Measurements from ENCODE around the gene TRIM62.

The TRIM62 gene

DNA sequence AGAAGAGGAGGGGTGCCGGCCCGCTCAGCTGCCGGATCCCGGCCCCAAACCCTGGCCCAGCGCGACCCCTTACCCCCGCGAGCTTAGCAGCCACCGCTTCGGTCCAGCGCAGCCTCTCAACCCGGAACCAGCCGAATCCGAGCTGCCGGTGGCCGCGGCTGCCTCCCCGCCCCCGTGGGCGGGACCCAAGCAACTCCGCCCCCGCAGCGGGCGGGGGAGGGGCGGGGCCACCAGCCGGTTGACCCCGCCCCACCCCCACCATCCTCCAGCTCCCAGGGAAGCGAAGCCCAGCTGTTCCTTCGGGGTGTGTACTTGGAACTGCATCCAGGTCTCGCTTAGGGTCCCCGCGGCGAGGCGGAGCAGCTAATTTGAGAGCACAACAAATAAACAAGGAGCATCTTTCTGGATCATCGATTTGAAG lies at the start of gene TRIM62:
TSS of gene TRIM62 (minus strand) at position 123 of the 421 bp plus-strand sequence. CDS start 611 bp downstream, outside the sequence.
- peak; percentile 95 for DNase-seq (ENCODE audit: low read depth, low spot score)

DNA sequence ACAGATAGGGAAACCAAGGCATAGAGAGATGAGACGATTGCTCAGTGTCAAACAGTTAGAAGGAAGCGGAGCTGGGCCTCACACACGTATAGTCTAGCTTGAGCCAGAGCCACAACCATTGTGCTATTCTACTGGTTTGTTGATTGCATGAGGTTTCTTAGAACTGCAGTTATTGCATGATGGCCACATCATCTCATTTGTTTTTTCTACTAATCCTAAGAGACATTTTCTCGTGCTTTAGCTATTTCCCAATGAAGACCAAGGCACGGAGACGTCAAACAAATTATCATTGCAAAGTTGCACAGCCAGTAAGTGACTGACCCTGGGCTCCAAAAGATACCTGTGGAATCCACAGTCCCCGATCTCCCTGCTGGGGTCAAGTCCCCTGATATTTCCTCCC lies 49.3 kb upstream of the TRIM62 start:
- no peak for DNase-seq (ENCODE audit: low read depth, low spot score)

DNA sequence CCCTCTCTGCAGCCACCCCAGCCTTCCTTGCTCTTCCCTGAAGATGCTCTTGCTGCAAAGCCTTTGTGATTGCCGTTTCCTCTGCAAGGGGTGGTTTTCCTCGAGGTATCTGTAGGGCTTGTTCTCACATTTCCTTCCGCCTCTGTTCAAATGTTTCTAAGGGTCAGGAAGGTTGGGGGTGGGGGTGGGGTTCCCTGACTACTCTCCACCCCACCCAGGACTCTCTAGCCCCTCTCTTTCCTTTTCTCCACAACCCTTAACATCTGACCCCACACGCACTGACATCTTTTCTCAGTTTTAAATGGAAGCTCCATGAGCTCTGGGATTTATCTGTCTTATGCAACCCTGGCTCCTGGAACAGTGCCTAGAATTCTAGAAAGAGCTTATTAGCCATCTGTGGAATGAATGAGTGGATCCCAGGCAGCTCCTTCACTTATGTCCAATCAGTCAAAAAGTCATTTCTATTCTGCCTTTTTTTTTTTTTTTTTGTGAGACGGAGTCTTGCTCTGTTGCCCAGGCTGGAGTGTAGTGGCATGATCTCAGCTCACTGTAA lies 47.2 kb upstream of the TRIM62 start:
- DNase-seq (ENCODE audit: low read depth, low spot score): peak; percentile 71

DNA sequence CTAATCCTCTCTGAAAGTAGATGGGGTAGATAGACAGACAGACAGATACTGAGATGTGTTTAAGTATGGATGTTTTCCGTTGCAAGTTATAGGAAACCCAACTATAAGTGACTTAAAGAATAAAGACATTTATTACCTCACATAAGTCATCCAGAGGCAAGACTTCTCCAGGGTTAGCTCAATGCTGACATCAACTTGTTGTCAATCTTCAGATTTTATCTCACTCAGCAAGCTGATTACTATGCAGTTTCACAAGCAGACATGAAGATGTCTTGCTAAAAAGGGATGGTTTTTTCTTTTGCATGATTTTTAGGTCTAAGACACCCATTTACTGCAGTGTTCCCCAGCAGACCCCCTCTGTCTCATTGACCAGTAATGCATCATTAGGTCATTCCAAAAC lies 43.7 kb upstream of the TRIM62 start:
- DNase-seq (ENCODE audit: low read depth, low spot score): no peak

DNA sequence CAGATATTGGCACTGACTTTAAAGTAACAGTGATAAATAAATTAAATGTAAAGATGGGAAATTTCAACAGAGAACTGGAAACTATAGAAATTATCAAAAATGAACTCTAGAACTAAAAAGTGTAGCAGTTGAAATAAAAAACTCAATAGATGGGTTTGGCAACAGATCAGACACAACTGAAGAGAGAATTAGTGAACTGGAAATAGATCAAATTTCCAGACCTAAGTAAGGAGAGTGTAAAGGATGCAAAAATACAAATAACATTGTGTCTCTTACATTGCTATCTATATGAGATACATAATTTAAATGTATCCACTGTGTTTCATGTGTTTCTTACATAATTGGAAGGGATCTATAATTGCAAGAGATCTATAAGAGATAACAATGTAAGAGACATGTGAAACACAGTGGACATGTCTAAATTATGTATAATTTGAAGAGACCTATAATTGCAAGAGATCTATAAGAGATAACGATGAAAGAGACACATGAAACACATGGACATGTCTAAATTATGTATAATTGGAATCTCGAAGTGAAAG lies 42.4 kb upstream of the TRIM62 start:
- DNase-seq (ENCODE audit: low read depth, low spot score): no peak

DNA sequence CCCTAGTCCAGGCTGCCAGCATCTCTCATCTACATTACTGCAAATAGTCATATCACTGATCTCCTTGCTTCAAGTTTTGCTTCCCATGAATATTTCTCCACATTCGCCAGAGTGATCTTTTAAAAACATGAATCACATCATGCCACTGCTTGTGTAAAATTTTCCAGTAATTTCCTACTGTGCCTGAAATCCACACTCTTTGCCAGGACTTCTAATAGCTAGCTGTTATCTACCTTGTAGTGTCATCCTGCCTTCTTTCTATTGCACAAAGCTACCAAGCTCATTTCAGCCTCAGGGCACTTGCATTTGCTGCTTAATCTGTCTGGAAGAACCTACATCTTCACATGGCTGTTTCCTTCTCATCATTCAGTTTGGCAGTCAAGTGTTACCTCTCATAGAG lies 40.5 kb upstream of the TRIM62 start:
- no peak for DNase-seq (ENCODE audit: low read depth, low spot score)

DNA sequence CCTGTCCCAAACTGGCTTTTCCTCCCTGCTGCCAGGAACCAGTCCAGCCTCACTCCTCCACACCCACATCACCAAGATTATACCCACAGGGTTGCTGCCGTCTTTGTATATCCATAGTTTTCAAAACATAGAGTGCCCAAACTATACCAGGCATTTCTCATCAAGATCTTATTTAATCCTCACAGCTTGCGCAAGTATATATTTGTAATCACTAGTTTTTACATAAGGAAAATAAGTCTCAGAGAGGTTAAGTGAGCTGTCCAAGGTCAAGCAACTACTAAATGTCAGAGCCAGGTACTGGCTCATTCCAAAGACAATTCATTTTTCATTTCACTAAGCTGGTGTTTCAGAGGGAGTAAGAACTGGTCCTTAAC lies 39.5 kb upstream of the TRIM62 start:
- DNase-seq (ENCODE audit: low read depth, low spot score): no peak

DNA sequence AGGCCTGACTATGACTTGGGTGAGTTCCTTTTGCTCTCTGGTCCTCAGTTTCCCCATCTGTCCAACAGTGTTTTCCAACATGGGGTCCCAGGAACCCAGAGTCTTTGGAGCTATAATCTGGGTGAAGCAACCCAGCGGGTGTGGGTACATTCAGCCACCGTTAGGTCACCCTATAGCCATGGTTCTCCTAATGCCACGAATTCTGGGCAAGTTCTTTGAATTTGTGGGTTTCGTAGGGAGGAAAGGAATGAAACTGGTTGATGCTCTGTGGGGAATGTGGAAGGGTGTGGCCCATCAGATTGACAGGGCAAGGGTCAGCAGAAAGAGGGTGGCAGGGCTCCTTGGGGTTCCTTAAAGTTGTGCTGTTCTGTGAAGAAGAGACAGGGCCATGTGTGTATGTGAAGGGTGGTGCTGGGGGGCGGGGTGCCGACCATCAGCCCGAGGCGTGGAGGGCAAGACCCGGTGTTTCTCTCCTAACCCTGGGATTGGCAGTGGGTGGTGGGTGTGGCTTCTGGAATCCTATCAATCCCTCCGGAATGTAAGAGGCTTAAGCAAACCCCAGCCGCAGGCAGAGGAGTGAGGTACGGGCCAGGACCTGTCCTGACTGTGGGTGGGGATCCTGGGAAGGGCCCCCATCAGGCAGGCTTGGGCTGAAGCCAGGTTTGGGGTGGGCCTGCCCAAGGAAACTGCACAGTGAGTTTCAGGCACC lies 39.0 kb upstream of the TRIM62 start:
- peak; percentile 48 for DNase-seq (ENCODE audit: low read depth, low spot score)

DNA sequence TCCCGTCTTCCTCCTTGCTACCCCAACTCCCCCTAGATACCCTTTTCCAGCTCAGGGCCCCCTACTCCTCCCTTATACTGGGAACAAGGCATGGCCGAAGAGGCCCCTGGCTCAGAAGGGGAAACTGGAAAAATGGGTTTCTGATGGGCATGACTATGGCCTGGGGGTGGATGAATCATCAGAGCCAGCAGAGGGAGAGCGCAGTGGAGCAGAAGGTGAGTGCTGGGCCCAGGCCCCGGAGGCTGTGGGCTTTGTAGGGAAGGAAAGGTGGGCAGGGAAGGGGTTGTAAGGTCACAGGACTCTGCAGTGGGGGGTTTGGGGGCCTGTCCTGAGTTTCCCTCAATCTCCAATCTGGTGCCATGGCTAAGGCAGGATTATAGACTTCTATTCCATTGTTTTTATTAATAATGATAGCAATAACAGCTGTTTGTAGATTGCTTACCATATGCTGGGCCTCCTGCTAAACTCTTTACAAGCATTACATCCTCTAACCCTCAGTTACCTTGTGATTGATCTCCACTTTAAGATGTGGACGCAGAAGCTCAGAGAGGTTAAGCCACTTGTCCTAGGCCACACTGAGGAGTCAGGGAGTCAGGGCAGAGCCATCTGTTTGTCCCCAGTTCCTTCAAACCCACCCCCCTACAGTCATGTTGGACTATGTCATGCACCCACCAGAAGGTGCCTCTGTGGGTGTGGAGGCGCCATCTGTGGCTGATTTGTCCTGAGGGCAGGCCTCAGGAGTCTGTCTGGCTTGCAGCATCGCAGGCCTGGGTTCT lies 38.2 kb upstream of the TRIM62 start:
- peak; percentile 62 for DNase-seq (ENCODE audit: low read depth, low spot score)

DNA sequence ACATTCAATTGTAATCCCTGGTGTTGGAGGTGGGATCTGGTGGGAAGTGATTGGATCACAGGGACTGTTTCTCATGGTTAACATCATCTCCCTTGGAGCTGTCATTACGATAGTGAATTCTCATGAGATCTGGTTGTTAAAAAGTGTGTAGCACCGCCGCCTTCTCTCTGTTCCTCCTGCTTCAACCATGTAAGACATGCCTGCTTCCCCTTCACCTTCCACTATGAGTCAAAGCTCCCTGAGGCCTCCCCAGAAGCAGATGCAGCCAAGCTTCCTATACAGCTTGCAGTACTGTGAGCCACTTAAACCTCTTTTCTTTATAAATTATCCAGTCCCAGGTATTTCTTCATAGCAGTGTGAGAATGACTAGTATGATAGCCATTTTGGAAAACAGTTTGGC lies 30.1 kb upstream of the TRIM62 start:
- no peak for DNase-seq (ENCODE audit: low read depth, low spot score)

DNA sequence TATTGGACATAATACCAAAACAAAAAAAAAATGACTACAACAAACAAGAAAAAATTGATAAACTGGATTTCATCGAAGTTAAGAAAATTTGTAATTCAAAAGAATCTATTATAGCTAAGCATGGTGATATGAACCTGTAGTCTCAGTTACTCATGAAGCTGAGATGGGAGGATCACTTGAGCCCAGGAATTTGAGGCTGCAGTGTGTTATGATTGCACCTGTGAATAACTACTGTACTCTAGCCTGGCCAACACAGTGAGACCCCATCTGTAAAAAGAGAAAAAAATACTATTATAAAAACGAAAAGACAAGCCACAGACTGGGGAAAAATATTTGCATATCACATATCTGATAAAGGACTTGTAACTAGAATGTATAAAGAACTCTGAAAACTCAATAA lies 24.5 kb upstream of the TRIM62 start:
- DNase-seq (ENCODE audit: low read depth, low spot score): no peak

DNA sequence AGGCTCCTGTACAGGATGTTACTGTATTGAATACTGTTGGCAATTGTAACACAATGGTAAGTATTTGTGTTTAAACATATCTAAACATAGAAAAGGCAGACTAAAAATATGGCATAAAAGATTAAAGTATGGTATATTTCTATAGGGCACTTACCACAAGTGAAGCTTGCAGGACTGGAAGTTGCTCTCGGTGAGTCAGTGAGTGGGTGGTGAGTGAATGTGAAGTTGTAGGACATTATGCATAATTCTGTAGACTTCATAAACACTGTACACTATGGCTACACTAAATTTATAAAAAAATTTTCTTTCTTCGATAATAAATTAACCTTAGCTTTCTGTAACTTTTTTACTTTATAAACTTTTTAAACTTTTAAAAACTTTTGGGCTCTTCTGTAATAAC lies 13.7 kb upstream of the TRIM62 start:
- DNase-seq (ENCODE audit: low read depth, low spot score): no peak

DNA sequence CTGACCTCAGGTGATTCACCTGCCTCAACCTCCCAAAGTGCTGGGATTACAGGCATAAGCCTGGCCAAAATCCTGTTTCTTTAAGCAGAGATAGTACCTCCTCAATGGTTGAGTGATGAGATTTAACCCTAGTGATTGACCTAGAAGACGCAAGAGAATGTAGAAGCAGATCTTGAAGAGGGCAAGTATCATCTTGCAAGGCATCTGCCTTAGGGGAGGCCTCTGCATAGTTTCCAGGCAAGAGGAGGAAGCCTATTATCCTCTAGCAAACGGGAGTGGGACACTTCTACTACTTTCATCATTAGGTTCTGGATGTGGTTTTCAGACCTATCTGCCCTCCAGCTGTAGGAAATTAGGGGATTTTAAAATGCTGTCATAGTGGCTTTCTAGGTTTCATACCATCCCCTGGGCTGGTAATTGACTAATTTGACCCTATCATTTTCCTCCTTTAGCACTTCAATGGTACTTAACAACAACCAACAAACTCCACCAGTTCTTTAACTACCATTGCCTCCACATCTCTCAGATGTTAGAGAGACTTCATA lies 10.0 kb upstream of the TRIM62 start:
- no peak for DNase-seq (ENCODE audit: low read depth, low spot score)

DNA sequence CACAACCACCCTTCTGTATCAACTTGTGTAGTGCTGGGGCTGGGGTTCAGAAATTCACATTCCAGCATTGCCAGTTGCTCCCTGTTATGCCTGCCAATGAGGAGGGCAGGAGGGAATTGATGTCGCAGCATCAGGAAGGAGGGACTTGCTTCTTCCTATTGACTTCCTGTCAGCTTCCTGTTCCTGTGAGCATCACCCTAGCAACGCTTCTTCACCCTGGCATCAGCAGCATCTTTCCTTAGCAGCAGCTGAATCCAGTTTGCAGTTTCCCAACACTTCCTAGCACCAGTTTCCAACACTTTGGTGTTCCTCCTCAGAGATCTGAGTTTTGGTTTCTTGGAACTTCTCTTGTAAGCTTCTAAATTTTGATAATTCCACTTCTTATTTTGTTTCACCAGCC lies 8.9 kb upstream of the TRIM62 start:
- no peak for DNase-seq (ENCODE audit: low read depth, low spot score)

DNA sequence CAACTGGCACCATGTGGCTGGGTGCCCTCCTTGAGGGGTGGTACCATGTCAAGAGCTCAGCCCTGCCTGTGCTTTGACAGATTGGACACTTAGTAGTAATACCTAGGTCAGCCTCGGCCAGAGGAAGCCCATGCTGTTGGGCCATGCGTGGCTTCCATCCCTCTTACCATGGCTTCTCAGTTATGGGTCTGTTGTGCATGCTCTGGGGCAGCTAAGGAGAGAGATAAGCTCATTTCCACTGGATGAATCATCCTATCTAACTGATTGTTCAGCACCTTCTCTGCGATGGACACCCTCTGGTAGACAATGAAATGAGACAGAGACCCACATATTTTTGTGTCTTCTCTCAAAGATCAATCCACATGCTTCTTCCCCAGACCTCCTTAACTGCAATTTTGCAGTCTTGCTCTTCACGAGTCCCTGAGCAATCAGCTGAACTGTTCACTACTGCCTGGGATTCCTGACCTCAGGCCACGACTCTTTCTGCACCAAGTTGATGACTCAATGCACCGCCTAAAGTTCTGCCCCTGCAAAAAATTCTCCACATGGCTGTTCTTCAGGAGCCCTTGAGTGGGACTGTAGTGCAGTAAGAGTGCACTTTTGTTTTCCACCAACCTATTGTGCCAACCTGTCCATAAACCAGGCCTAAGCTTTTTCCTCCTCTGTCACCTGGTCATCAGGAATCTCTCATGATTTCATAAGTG lies 6.9 kb upstream of the TRIM62 start:
- DNase-seq (ENCODE audit: low read depth, low spot score): peak; percentile 32

DNA sequence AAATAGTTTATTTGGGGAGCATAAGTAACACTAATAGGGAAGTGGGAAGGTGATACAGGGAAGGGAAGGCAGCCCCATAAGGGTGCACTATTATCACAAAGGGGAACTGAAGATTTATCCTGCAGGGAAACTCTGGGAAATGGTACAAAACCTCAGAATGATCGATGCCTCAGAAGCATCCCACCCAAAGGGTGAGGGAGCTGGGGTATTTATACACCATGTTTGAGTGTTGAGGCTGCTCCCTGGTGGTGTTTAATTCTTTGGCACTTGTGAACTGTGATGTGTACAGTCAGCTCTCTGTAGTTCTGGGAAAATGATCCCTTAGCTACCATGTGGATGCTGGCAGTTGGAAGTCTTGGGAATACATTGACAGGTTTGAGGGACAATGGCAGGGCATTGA lies 5.1 kb upstream of the TRIM62 start:
- DNase-seq (ENCODE audit: low read depth, low spot score): no peak

DNA sequence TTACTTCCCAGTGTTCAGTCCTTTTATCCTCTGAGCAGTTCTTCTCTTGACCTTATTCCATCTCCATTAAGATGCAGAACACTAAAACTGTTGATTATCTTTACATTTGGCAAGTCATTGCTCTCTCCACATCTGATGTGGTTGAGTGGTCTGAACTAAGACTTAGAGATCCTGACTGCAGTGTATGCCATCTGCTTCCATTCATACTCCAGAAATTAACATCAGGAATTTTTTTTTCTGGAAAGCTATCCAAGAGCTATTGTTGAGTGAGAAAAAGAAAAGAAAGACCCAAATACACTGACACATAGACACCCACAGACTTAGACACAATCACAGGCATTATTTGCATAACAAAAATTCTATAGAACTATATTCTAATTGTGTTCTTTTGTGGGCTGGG lies 3.7 kb upstream of the TRIM62 start:
- no peak for DNase-seq (ENCODE audit: low read depth, low spot score)

DNA sequence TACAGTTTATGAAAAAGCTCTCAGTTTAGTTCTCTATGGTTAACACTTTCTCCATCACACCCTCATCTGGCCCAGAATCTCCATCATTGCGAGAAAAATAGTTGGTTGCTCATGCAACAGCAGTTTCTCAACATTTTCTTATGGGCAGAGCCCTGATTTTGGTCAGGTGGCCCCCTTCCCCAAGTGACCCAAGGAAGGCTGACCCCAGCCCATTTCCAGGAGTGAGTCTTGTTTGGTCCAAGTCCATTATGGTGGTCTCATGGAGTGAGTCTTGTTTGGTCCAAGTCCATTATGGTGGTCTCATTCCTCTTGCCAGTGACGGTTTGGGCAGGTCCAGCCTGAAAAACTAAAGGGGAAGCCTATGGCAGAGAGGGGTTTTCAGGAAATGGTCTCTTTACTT lies 1.5 kb upstream of the TRIM62 start:
- DNase-seq (ENCODE audit: low read depth, low spot score): no peak

DNA sequence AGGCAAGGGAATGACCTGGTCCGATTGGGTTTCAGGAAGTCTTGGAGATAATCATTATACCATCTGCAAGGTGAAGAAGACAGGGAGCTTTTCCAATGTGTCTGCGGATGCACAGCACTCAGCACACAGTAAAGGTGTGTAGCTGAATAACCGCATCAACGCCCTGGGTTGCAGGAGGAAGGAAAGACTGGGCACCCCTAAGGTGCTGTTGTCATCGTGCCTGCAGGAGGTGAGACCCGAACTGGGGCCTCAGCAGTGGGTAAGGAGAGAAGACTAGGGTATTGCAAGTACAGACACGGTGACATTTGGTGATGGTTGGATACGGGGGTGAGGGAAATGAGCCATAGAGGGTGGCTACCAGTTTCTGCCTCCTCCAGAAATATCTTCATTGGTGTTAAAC lies 1.1 kb upstream of the TRIM62 start:
- no peak for DNase-seq (ENCODE audit: low read depth, low spot score)

DNA sequence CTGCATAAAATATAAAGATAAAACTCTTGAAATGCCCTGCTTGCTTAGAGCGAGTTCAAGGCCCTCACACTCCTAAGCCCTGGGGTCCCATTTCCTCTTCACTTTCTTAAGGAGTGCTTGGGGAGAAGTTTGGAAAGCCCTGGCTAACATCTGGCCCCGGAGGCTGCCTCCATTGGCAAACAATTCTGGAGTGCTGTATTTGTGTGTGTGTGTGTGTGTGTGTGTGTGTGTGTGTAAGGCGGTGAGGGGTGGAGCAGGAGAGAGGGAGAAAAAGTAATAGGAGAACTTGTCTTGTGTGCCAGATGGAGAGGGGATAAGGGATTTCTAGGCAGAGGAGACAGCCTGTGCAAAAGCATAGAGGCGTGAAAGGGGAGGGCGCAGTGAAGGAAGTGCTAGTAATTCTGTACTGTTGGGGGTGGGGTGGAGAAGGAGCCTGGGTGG lies 578 bp upstream of the TRIM62 start:
- DNase-seq (ENCODE audit: low read depth, low spot score): no peak
